C4-2B (cell line): ENCODE measurements around the gene CWC27.

Experiments
- CTCF ChIP-seq: fragments of 450-650 bp; conservative IDR thresholded peaks from 2 replicates; pipeline ENCODE4 v1.5.1; 2017; ENCODE audit warnings: mild to moderate bottlenecking
- ZFX ChIP-seq: fragments of 450-650 bp; IDR thresholded peaks from 2 replicates; pipeline ENCODE4 v1.6.1; 2017

GRCh38 chr5:64765804-64766504 is 2.8 kb upstream of the CWC27 start:
- TF ChIP-seq CTCF, result no peak
- TF ChIP-seq ZFX, result no peak
